Measurements from ENCODE around the gene ECI2.

ECI2 gene

DNA sequence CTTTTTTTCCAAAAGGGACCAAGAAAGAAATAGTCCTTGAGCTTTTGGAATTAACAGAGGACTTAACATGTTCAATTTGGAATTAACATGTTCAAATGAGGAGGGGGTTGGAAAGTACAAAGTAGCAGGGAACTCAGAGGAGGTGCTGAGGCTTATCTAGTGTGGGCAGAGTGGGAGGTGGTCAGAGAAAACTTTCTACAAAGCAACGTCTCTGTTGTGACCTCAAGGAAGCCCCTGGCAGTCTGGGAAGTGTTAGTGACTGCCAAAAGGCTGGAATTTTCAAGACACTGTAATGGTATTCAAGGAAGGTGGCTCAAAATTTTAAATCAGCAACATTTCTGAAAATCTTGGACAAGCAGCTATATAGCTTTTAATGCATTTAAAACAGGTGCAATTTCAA lies 7.3 kb downstream of the ECI2 start:
- TF ChIP-seq, protein P1, sequence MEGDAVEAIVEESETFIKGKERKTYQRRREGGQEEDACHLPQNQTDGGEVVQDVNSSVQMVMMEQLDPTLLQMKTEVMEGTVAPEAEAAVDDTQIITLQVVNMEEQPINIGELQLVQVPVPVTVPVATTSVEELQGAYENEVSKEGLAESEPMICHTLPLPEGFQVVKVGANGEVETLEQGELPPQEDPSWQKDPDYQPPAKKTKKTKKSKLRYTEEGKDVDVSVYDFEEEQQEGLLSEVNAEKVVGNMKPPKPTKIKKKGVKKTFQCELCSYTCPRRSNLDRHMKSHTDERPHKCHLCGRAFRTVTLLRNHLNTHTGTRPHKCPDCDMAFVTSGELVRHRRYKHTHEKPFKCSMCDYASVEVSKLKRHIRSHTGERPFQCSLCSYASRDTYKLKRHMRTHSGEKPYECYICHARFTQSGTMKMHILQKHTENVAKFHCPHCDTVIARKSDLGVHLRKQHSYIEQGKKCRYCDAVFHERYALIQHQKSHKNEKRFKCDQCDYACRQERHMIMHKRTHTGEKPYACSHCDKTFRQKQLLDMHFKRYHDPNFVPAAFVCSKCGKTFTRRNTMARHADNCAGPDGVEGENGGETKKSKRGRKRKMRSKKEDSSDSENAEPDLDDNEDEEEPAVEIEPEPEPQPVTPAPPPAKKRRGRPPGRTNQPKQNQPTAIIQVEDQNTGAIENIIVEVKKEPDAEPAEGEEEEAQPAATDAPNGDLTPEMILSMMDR (conservative IDR thresholded peaks at IDR 0.05; ENCODE audit: low read depth, low read length): no peak
- Histone ChIP-seq H3K27me3 (ENCODE audit: insufficient read depth, low read depth) (no peaks in the 10 kb centered on the region), H3K79me2 (ENCODE audit: insufficient read depth, low read depth) (no peaks in the 10 kb centered on the region), H3K9ac (no peak overlapping the region), H3K36me3 (ENCODE audit: insufficient read depth) (no peaks in the 10 kb centered on the region), H3K4me1 (ENCODE audit: low read depth, poor library complexity, severe bottlenecking) (no peaks in the 10 kb centered on the region), H3K4me3 (IDR thresholded peaks at IDR 0.05; ENCODE audit: insufficient read depth, low read depth, low read length) (no peak overlapping the region), H3K27ac (no peak overlapping the region), H4K20me1 (ENCODE audit: insufficient read depth) (no peaks in the 10 kb centered on the region), H2AFZ (ENCODE audit: low read depth) (no peak overlapping the region), H3K4me2 (no peak overlapping the region)

DNA sequence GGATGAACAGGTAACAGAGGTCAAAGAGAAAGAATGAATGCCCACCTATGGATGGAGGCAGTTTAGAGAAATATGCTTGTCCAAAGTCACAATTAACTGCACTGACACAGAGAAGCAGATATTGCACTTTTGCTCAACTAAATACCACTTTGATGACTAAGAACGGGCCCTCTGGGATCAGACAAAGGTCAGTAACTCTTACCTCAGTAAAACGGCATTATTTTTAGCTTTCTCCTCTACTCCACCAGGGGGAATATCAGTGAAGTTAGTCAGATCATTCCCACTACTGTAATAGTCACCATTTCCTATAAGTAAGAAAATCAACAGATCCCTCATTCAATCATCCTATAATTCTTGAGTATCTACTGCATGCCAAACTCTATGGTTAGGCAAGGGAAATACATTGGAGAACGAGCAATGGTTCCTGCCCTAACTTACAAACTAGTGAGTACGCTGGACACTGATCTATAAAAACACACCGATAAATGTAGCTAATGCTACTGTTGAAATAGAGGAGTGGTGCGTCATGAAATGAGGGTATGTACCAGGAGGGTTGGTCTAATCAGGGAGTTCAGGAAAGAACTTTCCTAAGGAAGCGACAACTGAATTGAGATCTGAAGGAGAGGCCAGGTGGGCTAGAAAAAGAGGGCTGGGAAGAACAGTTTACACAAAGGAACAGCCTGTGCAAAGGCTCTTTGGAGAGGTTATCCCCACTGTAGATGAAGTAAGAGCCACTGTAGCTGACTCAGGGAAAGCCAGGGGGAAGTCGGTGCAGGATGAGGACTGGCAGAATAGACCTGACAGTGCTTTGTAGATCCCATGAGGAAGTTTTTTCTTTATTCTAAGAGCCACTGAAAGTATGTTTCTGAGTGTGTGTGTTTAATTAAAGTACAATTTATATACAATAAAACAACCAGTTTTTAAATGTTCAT lies 9.2 kb downstream of the ECI2 start:
- Histone ChIP-seq H3K4me3 (IDR thresholded peaks at IDR 0.05; ENCODE audit: insufficient read depth, low read depth, low read length) (no peak overlapping the region), H3K27ac (no peak overlapping the region), H3K27me3 (ENCODE audit: insufficient read depth, low read depth) (no peaks in the 10 kb centered on the region), H3K36me3 (ENCODE audit: insufficient read depth) (no peaks in the 10 kb centered on the region), H3K79me2 (ENCODE audit: insufficient read depth, low read depth) (no peaks in the 10 kb centered on the region), H3K4me2 (no peak overlapping the region), H2AFZ (ENCODE audit: low read depth) (no peak overlapping the region), H4K20me1 (ENCODE audit: insufficient read depth) (no peaks in the 10 kb centered on the region), H3K9ac (no peak overlapping the region), H3K4me1 (ENCODE audit: low read depth, poor library complexity, severe bottlenecking) (no peaks in the 10 kb centered on the region)
- TF ChIP-seq, protein P1 (conservative IDR thresholded peaks at IDR 0.05; ENCODE audit: low read depth, low read length): no peak

DNA sequence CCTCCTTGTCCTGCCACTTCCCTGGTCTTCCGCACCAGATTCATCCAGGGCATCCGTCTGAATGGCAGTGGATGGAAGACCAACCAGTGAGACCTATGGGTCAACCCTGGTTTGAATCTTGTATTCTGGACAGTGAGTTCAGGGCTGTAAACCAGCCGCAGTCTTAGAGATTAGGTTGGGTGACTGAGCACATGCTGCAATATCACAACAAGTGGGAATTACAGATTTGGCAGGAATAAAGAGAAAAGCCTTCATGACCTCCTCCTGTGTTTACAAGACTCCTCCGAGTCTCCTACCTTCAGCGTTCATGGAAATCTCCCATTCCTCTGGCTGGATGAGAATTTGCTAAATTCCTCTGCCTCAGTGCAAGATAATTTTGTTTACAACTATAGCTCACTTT lies 9.9 kb downstream of the ECI2 start:
- Histone ChIP-seq H3K79me2 (ENCODE audit: insufficient read depth, low read depth) (no peaks in the 10 kb centered on the region), H3K27me3 (ENCODE audit: insufficient read depth, low read depth) (no peaks in the 10 kb centered on the region), H3K36me3 (ENCODE audit: insufficient read depth) (no peaks in the 10 kb centered on the region), H3K27ac (no peak overlapping the region), H3K9ac (no peak overlapping the region), H3K4me3 (IDR thresholded peaks at IDR 0.05; ENCODE audit: insufficient read depth, low read depth, low read length) (no peak overlapping the region), H2AFZ (ENCODE audit: low read depth) (no peak overlapping the region), H4K20me1 (ENCODE audit: insufficient read depth) (no peaks in the 10 kb centered on the region), H3K4me2 (no peak overlapping the region), H3K4me1 (ENCODE audit: low read depth, poor library complexity, severe bottlenecking) (no peaks in the 10 kb centered on the region)
- TF ChIP-seq, protein P1 (conservative IDR thresholded peaks at IDR 0.05; ENCODE audit: low read depth, low read length): no peak

DNA sequence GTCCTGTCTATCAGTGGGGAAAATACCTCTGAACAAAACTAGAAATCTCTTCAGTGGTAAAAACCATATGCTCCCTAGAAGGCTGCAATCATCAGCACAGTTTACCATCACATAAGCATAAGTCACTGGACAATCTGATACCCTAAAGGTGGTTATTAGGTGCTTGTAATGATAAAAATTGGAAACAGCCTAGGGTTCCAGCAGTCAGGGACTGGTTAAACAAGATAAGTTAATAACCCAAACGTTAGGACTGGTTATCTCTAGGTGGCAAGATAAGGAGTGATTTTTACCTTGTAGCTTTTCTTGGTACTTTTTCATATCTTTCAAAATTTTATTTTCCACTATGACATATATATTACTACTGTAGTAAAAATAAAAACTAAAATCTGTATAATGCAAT lies 11.0 kb downstream of the ECI2 start:
- H3K27me3 ChIP-seq (ENCODE audit: insufficient read depth, low read depth): no peaks in the 10 kb centered on the region
- H3K27ac ChIP-seq: no peak overlapping the region
- TF ChIP-seq, protein P1 (conservative IDR thresholded peaks at IDR 0.05; ENCODE audit: low read depth, low read length): no peak
- no peaks in the 10 kb centered on the region for H3K79me2 ChIP-seq (ENCODE audit: insufficient read depth, low read depth)
- H4K20me1 ChIP-seq (ENCODE audit: insufficient read depth): no peaks in the 10 kb centered on the region
- no peak overlapping the region for H3K4me2 ChIP-seq
- no peaks in the 10 kb centered on the region for H3K4me1 ChIP-seq (ENCODE audit: low read depth, poor library complexity, severe bottlenecking)
- H3K4me3 ChIP-seq (IDR thresholded peaks at IDR 0.05; ENCODE audit: insufficient read depth, low read depth, low read length): no peak overlapping the region
- no peaks in the 10 kb centered on the region for H3K36me3 ChIP-seq (ENCODE audit: insufficient read depth)
- H3K9ac ChIP-seq: no peak overlapping the region
- H2AFZ ChIP-seq (ENCODE audit: low read depth): no peak overlapping the region

Measured in KMS-11 (cell line).